NCI-H1694 treated with DMSO at 0.1 percent for 48 hours (cell line): ENCODE results near the gene FBP1.
A peak's percentile ranks its signal among the peaks of the same experiment; 100 is the strongest.
"Not testable (repeated sequence)": the region's sequence is repeated elsewhere in the genome, so short reads cannot be mapped to it uniquely, and the experiment has no call there.

Experiments used
- DNase-seq: peaks from one replicate; lab custom pipeline; 2025; lab: John Stamatoyannopoulos, UW

FBP1 gene

GRCh38 chr9:94619026-94619425, 20.3 kb downstream of the FBP1 start:
- DNase-seq, result no peak

GRCh38 chr9:94613003-94613402, 26.3 kb downstream of the FBP1 start:
- no peak for DNase-seq

- no peak for DNase-seq
Observed at GRCh38 chr9:94612071-94612470, 27.2 kb downstream of the FBP1 start.

GRCh38 chr9:94611638-94612068, 27.7 kb downstream of the FBP1 start:
- DNase-seq, result no peak

- no peak for DNase-seq
Observed at GRCh38 chr9:94610181-94610606, 29.1 kb downstream of the FBP1 start.

- DNase-seq, result no peak
Observed at GRCh38 chr9:94607423-94607691, 32.0 kb downstream of the FBP1 start.

- no peak for DNase-seq
Observed at GRCh38 chr9:94606646-94607422, 32.5 kb downstream of the FBP1 start.

GRCh38 chr9:94603259-94604160, 35.8 kb downstream of the FBP1 start:
- DNase-seq, result peak; percentile 19

- DNase-seq, result no peak
Observed at GRCh38 chr9:94602666-94603065, 36.7 kb downstream of the FBP1 start.

GRCh38 chr9:94600715-94601114, 38.6 kb downstream of the FBP1 start:
- no peak for DNase-seq

GRCh38 chr9:94600258-94600657, 39.1 kb downstream of the FBP1 start:
- DNase-seq, result no peak

- DNase-seq, result no peak
Observed at GRCh38 chr9:94599102-94599501, 40.2 kb downstream of the FBP1 start.

GRCh38 chr9:94593459-94594345, 45.6 kb downstream of the FBP1 start, which contains the start of gene FBP2:
TSS of gene FBP2 (minus strand) at chr9:94593824. CDS start at chr9:94593726, 98 bp downstream.
- DNase-seq, result no peak

- not testable (repeated sequence) for DNase-seq
Observed at GRCh38 chr9:94592683-94593082, 46.6 kb downstream of the FBP1 start.

- no peak for DNase-seq
Observed at GRCh38 chr9:94591876-94592275, 47.4 kb downstream of the FBP1 start.

GRCh38 chr9:94591046-94591545, 48.2 kb downstream of the FBP1 start:
- not testable (repeated sequence) for DNase-seq

- no peak for DNase-seq
Observed at GRCh38 chr9:94588681-94589080, 50.6 kb downstream of the FBP1 start.

- DNase-seq, result no peak
Observed at GRCh38 chr9:94586814-94587213, 52.5 kb downstream of the FBP1 start.

- DNase-seq, result no peak
Observed at GRCh38 chr9:94586316-94586715, 53.0 kb downstream of the FBP1 start.

- DNase-seq, result no peak
Observed at GRCh38 chr9:94584555-94584954, 54.8 kb downstream of the FBP1 start.

GRCh38 chr9:94581728-94582127, 57.6 kb downstream of the FBP1 start:
- no peak for DNase-seq

- no peak for DNase-seq
Observed at GRCh38 chr9:94577571-94577970, 61.7 kb downstream of the FBP1 start.
